COLO829 (cell line): ENCODE results near the gene PRR36.
"Not testable (repeated sequence)": the region's sequence is repeated elsewhere in the genome, so short reads cannot be mapped to it uniquely, and the experiment has no call there.

Source experiments
- DNase-seq: peaks from one replicate; pipeline ENCODE4 v3.0.0; 2012; ENCODE audit warnings: low spot score

The PRR36 gene

DNA sequence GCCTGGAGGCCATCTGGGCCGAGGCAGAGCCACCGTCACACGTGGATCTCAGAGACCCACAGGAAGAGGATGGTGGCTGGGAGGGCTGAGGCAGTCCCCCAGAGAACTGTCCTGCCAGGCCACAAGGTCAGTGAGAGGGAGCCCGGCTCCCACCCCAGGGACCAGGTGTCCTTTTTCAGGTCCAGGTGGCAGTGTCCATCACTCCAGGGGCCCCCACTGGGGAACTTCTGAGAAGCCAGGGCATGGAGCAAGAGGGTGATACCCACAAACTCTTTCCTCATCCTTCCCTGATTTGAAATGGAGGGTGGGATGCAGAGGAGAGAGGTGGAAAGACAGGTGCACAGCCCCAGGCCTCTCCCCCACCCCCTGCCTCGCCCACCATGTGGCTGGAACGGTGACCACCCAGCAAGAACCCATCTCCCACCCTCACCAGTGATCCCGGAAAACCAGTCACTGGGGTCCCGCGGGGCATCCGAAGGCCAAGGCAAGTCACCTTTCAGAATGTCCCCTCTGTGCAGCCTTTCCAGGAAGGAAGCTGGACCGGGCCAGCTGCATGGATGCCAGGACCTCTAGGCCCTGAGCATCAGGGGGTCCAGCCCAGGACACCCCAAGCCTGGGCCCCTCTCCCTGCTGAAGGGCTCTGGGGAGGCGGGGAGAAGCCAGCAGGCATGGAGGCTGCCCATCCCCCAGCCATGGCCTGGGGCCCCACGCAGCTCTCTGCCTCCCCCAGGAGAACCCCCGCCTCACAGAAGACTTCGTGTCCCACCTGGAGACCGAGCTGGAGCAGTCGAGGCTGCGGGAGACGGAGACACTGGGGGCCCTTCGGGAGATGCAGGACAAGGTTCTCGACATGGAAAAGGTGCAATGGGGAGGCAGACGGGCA lies 14.1 kb downstream of the PRR36 start:
- no peak for DNase-seq

GRCh38 chr19:7859087-7859486 lies 15.1 kb downstream of the PRR36 start:
- not testable (repeated sequence) for DNase-seq

GRCh38 chr19:7858109-7858770 lies 15.9 kb downstream of the PRR36 start:
- DNase-seq, result no peak

DNA sequence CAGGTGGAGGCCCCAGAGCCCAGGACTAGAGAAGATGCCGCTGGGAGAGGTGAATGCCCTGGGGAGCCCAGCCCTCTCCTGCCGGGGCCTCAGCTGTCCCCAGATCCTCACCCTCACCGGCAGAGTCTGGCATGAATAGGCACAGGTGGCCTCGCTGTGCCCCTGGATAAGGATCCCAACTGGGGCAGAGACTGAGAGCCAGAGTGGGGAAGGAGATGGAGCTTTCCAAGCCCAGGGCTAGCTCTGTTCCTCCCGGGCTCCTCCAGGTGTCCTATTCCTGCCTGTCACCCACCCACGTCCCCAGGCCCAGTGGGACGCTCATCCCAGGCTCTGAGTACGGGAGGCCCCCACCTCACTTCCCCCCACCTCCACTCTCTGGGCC lies 16.5 kb downstream of the PRR36 start:
- DNase-seq, result no peak

GRCh38 chr19:7856679-7857663 lies 17.2 kb downstream of the PRR36 start:
- no peak for DNase-seq

DNA sequence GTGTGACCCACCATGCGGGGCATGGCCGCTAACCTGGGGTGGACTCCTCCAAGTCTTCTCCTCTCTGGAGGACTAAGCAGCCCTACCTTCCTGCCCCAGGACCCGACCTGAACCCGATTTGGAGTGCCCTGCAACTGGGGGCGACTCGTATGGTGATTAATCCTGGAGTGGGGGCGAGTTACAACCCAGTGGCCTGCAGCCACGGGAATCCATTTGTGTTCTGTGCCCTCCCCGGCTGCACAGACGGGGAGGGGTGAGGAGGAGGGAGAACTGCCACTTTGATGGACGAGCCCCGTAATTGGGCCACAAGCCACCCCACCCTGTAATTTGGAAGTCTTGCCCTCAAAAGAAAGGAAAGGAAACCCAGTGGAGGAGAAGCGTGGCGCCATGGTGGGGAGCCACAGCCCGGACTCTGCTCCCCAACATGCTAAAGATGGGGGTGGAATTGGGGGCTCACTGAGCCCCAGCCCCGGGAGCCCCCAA lies 18.0 kb downstream of the PRR36 start:
- no peak for DNase-seq

GRCh38 chr19:7855426-7856108 lies 18.6 kb downstream of the PRR36 start:
- DNase-seq, result no peak

GRCh38 chr19:7853770-7854128 lies 20.4 kb downstream of the PRR36 start:
- DNase-seq, result no peak

- peak; percentile 66 for DNase-seq
Measured at GRCh38 chr19:7852851-7853769, 21.1 kb downstream of the PRR36 start.

DNA sequence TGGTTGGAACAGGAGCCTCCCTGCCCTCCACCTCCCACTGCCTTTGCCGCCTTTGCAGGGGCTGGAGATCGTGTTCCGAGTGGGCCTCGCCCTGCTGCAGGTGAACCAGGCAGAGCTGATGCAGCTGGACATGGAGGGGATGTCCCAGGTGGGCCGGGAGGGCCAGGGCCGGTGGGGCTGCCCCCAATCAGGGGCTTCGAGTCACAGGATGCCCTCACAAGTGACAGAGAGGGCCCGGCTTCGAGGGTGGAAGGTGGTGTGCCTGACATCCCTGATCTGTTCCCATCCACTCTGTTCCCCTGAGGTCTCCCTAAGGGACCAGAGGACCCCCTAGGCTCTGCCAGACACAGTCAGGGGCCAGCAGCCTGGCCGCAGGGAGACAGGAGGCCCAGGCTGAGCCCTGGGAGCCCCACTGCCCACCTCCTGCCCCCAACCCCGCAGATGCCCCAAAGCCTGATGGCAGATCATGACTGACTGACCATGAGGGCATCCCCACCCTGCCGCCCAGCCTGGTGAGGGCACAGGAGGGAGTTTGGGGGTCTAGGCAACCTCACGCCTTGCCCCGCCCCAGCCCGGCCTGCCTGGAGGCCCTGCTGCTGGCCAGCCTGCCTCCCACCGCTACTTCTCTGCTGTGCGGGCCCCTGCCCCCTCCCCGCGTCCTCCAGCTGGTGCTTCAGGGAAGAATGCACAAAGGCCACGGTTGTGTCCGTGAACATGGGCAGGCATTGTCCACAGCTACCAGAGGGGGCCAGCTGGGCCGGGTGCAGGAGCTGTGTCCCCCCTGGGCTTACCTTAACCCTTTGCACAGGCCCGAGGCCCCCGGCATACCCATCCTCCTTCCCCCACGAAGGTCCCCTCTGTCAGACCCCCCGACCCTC lies 22.3 kb downstream of the PRR36 start:
- peak; percentile 57 for DNase-seq

DNA sequence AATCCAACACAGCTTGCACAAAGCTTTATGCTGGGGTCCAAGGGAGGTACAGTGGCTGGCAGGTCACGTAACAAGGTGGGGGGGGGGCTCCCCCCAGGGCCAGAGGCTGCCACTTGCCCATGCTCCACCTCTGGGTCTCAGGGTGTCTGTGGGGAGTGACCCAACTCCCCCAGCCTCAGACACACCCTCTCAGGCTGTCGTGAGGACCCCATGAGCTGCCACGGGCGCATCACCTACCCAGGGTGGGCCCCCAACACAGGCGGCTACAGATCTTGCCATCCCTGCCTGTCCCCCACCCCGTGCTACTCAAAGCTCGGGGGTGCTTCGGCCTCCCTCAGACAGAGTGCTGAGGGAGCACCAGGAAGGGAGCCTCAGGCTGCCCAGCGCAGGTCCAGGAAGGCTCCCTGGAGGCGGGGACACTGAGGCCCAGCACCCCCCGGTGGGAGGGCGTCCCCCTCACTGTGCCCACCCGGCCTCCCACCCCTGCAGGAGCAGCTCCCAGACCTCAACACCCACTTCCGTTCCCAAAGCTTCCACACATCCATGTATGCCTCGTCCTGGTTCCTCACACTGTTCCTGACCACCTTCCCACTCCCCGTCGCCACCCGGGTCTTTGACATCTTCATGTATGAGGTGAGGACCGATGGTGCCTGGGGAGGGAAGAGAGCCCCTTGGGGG lies 23.1 kb downstream of the PRR36 start:
- DNase-seq, result no peak

DNA sequence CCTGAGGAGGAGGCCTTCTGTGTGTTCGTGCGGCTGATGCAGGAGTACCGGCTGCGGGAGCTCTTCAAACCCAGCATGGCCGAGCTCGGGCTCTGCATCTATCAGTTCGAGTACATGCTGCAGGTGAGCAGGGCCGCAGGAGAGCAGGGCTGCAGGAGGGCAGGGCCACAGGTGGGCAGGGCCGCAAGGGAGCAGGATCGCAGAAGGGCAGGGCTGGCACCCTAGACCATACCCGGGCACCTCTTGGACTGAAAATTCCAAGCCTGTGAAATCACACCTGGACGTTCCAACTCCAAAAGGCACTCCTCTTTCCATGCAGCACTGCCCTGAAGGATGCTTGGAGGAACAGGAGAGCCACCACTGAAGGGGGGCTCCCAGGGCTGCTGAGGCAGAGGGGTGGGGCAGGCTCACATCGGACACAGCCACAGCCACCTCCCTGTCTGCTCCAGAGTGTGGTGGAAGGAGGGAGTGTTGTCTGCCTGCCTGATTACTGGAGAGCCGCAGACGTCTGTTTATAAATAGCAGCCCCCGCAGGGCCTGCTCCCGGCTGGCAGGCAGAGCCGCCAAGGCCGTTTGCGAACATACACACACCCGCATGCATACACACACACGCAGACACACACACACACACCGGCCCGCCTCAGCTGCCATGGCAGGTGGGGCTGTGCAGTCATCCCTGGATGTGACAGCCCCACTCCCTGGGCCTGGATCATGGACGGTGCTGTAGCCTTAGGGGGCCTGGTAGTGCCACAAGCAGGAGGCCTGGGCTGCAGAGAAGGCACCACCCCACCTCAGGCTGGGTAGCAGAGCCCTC lies 24.0 kb downstream of the PRR36 start:
- DNase-seq, result no peak

- DNase-seq, result no peak
Measured at GRCh38 chr19:7849631-7849999, 24.6 kb downstream of the PRR36 start.

GRCh38 chr19:7848779-7849457 lies 25.3 kb downstream of the PRR36 start:
- DNase-seq, result no peak

- DNase-seq, result no peak
Measured at GRCh38 chr19:7847664-7848063, 26.5 kb downstream of the PRR36 start.

DNA sequence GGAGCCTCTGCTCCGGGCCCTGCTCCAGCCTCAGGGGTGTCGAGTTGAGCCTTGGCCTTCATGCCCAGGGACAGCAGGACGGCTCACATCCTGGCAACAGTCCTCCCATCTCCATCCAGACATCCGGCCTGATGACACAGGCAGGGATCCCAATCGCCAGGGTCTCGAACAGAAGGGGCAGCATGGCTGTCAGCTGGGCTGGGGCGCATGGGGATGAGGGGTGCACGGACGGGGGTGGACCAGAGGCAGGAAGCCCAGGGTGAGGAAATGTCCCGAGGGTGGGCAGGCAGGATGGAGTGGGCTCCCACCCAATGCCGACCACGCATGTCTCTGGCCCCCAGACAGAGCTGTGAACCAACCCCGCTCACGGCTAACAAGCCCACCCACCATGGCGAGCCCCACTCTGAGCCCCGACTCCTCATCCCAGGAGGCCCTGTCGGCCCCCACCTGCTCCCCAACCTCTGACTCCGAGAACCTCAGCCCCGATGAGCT lies 28.0 kb downstream of the PRR36 start:
- DNase-seq, result no peak

DNA sequence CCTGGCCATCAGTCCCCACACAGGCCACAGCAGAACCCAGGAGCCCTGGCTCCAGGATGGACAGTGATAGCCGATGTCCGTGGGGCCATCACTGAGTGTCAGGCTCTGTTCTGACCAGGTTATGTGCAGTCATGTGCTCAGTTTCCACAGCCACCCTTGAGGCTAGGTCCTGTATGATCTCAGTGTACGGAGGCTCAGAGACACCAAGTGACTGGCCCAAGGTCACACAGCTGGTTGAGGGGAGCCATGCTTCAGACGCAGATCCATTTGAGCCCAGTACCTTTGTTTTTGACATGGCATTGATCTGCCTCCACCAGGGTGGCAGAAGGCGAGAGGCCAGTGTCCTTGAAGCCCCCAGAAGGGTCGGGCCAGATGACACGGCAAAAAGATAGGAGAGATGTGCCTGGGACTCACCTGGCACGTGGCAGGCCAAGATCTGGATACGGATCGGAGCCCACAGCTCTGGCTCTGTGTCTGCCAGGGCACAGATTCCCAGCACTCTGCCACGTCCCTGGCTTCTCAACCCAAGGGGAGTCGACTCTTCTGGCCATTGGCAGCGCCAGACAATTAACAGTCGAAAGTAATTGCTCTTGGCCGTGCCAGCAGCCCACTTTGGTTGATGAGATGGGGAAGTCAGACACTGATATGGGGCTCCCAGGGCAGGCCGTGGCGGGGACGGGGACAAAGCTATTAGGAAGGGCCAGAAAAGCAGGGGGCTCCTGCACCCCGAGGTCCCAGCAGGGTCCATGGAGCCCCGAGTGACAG lies 28.6 kb downstream of the PRR36 start:
- no peak for DNase-seq
